K562 (cell line): ENCODE measurements around the gene ETV2. TPM values are rescaled to one million over a fixed set of nuclear protein-coding genes. Genes with fewer than 3 reads are reported as not detected.

Source experiments
- ARID2 ChIP-seq: fragments of 450-650 bp; IDR thresholded peaks from 2 replicates; pipeline ENCODE4 v1.6.1; 2017; ENCODE audit warnings: antibody characterized with exemption, mild to moderate bottlenecking
- CHD4 ChIP-seq: fragments of 200-600 bp; sonication (generic); IDR thresholded peaks from 3 replicates; pipeline ENCODE4 v1.6.1; 2012; ENCODE audit warnings: low read depth, mild to moderate bottlenecking, mixed read lengths, low read length, inconsistent platforms; ENCODE audit not compliant: insufficient read depth, insufficient replicate concordance, poor library complexity, severe bottlenecking
- ELF2 ChIP-seq: fragments of 250-450 bp; sonication (Bioruptor Pico); IDR thresholded peaks from 2 replicates; pipeline ENCODE4 v1.5.0; 2021; ENCODE audit warnings: mild to moderate bottlenecking
- FOS ChIP-seq: IDR thresholded peaks from 3 replicates; pipeline ENCODE4 v1.6.1; 2011; ENCODE audit not compliant: insufficient read length; ENCODE audit errors: extremely low read depth
- GATAD2B ChIP-seq: fragments of 450-650 bp; IDR thresholded peaks from 2 replicates; pipeline ENCODE4 v1.6.1; 2017; ENCODE audit warnings: mild to moderate bottlenecking, borderline replicate concordance
- HCFC1 ChIP-seq: IDR thresholded peaks from 2 replicates; pipeline ENCODE4 v1.6.1; 2012; ENCODE audit warnings: low read depth, low read length, improper control_type of control experiment
- HLTF ChIP-seq: fragments of 450-650 bp; IDR thresholded peaks from 2 replicates; pipeline ENCODE4 v1.6.1; 2016
- MECOM ChIP-seq: fragments of 250-450 bp; sonication (Bioruptor Pico); IDR thresholded peaks from 2 replicates; pipeline ENCODE4 v1.8.0; 2022; ENCODE audit warnings: inconsistent platforms
- MEIS2 ChIP-seq: fragments of 450-650 bp; IDR thresholded peaks from 2 replicates; pipeline ENCODE4 v1.6.1; 2014; ENCODE audit warnings: mild to moderate bottlenecking; ENCODE audit not compliant: partially characterized antibody
- NR2C1 ChIP-seq, 2 experiments: fragments of 450-650 bp; IDR thresholded peaks; 2 replicates each; pipeline ENCODE4 v1.6.1; 2017; ENCODE audit warnings: mild to moderate bottlenecking in 2 of 2, antibody characterized with exemption in 1 of 2, inconsistent platforms in 1 of 2, missing compliant biosample characterization in 1 of 2, missing genetic modification characterization in 1 of 2
- POLR2AphosphoS2 ChIP-seq: IDR thresholded peaks from 2 replicates; pipeline ENCODE4 v1.6.1; 2012; ENCODE audit warnings: low read length, improper control_type of control experiment
- POLR2H ChIP-seq: IDR thresholded peaks from 2 replicates; pipeline ENCODE4 v1.6.1; 2016; ENCODE audit warnings: missing genetic modification characterization, low read depth, mild to moderate bottlenecking, control low read depth, missing compliant biosample characterization, moderate library complexity
- PTTG1 ChIP-seq: fragments of 450-650 bp; IDR thresholded peaks from 2 replicates; pipeline ENCODE4 v1.6.1; 2016; ENCODE audit warnings: low read depth, mild to moderate bottlenecking, missing genetic modification characterization, missing compliant biosample characterization
- RBFOX2 ChIP-seq: fragments of 200-400 bp; formaldehyde crosslinking; IDR thresholded peaks from 2 replicates; pipeline ENCODE4 v1.6.1; 2017; ENCODE audit warnings: low read depth, mild to moderate bottlenecking, low read length, moderate library complexity
- RFX5 ChIP-seq: IDR thresholded peaks from 2 replicates; pipeline ENCODE4 v1.6.1; 2011; ENCODE audit warnings: low read depth, mild to moderate bottlenecking, improper control_type of control experiment, low read length
- SIN3A ChIP-seq, 2 experiments: fragments of 150-350 bp in 1 of 2; IDR thresholded peaks; 2 replicates each; pipeline ENCODE4 v1.6.1; 2011 to 2016; ENCODE audit warnings: borderline replicate concordance in 2 of 2, low read depth in 2 of 2, low read length in 2 of 2, mild to moderate bottlenecking in 2 of 2, moderate library complexity in 2 of 2; ENCODE audit not compliant: control insufficient read depth in 1 of 2
- TAF7 ChIP-seq: fragments of 450-650 bp; IDR thresholded peaks from 2 replicates; pipeline ENCODE4 v1.6.1; 2016; ENCODE audit warnings: missing genetic modification characterization, missing compliant biosample characterization
- YBX1 ChIP-seq: fragments of 450-650 bp; IDR thresholded peaks from 2 replicates; pipeline ENCODE4 v1.7.1; 2016; ENCODE audit warnings: mild to moderate bottlenecking
- ZNF121 ChIP-seq: sonication (generic); formaldehyde crosslinking; conservative IDR thresholded peaks from 2 replicates; pipeline ENCODE4 v1.8.0; 2022; ENCODE audit warnings: missing genetic modification reagents
- ZNF133 ChIP-seq: fragments of 250-450 bp; sonication (Bioruptor Pico); IDR thresholded peaks from 2 replicates; pipeline ENCODE4 v1.4.0; 2020; ENCODE audit warnings: mild to moderate bottlenecking
- ZNF23 ChIP-seq: fragments of 250-450 bp; sonication (Bioruptor Pico); IDR thresholded peaks from 2 replicates; pipeline ENCODE4 v1.4.0; 2020; ENCODE audit warnings: mild to moderate bottlenecking
- ZNF639 ChIP-seq, 2 experiments: fragments of 200-800 bp in 1 of 2; sonication (Bioruptor generic) in 1 of 2; sonication (generic) in 1 of 2; formaldehyde crosslinking in 1 of 2; IDR thresholded peaks in 1 of 2; conservative IDR thresholded peaks in 1 of 2; 2 replicates each; pipeline versions ENCODE4 v1.5.0 to v1.6.1; 2016 to 2020; ENCODE audit warnings: missing compliant biosample characterization in 1 of 2, missing genetic modification characterization in 1 of 2, missing genetic modification reagents in 1 of 2
- ZNF764 ChIP-seq: fragments of 250-450 bp; sonication (Bioruptor Pico); IDR thresholded peaks from 2 replicates; pipeline ENCODE4 v1.4.0; 2020; ENCODE audit warnings: low read depth, mild to moderate bottlenecking, moderate library complexity
- polyA plus RNA-seq, 8 experiments: library from polyadenylated mRNA; depleted of rRNA in 4 of 8; stranded (reverse) in 5 of 8; unstranded in 3 of 8; fragments of >200 nt; fragmentation: Nextera tagmentation in 2 of 8; fragmentation: Illumina TruSeq in 1 of 8; extraction: Ambion mirVana in 2 of 8; extraction: Trizol in 1 of 8; gene quantifications; 2 replicates each; pipeline versions ENCODE4 v1.2.1 to v1.2.3, GENCODE V29; 2011 to 2014; ENCODE audit warnings: inconsistent platforms in 1 of 8, missing spikeins in 1 of 8
- total RNA-seq, 7 experiments: library from RNA; depleted of rRNA in 6 of 7; stranded (reverse); fragments of >200 nt in 6 of 7; fragmentation: Illumina TruSeq in 2 of 7; extraction: Trizol in 2 of 7; gene quantifications; 2 replicates each; pipeline versions ENCODE4 v1.2.1 to v1.2.3, GENCODE V29; 2011 to 2021; ENCODE audit warnings: low replicate concordance in 1 of 7
- TF ChIP-seq, protein P1 (sequence below): fragments of 450-650 bp; IDR thresholded peaks from 2 replicates; pipeline ENCODE4 v1.7.1; 2018; ENCODE audit warnings: mild to moderate bottlenecking, low read depth; ENCODE audit not compliant: partially characterized antibody

The ETV2 gene
- total and polyA plus RNA-seq, 9 of the 15 experiments (the other 6 are each of a cell fraction or from before 2014, with no cell fraction given), result 0.11 to 3.7 (median 0.55) TPM

DNA sequence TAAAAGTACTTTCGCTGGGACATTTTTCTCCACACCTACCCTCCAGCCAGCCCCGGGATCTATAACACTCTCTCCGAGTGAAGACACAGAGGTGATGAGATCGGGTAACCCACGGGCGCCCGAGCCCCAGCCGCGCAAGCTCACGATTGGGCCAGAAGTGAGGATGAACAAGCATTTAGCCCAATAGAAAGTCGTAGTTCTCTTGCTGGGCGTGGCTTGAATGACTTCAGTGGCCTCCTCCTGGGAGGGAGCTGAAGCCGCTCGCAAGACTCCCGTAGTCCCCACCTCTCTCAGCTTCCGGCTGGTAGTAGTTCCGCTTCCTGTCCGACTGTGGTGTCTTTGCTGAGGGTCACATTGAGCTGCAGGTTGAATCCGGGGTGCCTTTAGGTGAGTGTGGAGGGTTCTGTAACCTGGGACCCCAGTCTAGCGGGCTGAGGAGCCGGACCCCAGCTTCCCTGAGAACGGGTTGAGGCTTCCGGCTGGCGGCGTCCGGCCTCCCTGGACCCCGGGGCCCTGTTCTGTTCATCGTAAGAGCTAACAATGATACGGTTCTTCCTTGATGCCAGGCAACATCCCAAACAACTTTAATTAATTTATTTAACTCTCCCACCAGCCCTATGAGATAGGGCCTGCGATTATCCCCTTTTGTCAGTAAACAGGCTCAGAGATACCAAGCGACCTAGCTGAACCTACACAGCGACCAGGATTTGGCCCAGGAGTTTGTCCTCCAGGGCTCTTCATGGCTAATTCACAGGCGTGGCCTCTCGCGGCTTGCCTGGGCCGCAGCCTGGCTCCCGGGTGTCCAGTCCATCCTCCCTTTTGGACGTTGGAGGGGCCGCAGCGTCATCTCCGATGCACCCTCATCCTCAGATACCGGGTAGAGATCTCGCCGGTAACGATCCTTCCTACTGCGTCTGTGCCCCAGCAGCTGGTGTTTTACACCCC is 6.7 kb downstream of the ETV2 start, which contains the start of gene COX6B1 (continued):
- TF ChIP-seq, protein P1, sequence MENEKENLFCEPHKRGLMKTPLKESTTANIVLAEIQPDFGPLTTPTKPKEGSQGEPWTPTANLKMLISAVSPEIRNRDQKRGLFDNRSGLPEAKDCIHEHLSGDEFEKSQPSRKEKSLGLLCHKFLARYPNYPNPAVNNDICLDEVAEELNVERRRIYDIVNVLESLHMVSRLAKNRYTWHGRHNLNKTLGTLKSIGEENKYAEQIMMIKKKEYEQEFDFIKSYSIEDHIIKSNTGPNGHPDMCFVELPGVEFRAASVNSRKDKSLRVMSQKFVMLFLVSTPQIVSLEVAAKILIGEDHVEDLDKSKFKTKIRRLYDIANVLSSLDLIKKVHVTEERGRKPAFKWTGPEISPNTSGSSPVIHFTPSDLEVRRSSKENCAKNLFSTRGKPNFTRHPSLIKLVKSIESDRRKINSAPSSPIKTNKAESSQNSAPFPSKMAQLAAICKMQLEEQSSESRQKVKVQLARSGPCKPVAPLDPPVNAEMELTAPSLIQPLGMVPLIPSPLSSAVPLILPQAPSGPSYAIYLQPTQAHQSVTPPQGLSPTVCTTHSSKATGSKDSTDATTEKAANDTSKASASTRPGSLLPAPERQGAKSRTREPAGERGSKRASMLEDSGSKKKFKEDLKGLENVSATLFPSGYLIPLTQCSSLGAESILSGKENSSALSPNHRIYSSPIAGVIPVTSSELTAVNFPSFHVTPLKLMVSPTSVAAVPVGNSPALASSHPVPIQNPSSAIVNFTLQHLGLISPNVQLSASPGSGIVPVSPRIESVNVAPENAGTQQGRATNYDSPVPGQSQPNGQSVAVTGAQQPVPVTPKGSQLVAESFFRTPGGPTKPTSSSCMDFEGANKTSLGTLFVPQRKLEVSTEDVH, result peak; percentile 68
- TF ChIP-seq RFX5 (peak; percentile 12; the same call in 1 of the 2 replicates), SIN3A (IDR thresholded peaks at IDR 0.05; ENCODE audit: borderline replicate concordance in 2 of 2, control insufficient read depth in 1 of 2, low read depth in 2 of 2, low read length in 2 of 2) (peak in 1 of 2 experiments; percentile 30; a peak in 1 of 4 replicates), ZNF121 (CRISPR knock-in tag) (no peak; the same call in 1 of the 2 replicates), RBFOX2 (peak; percentile 81), ZNF133 (no peak), MEIS2 (peak; percentile 59), ELF2 (peak; percentile 66; the same call in 1 of the 2 replicates), POLR2AphosphoS2 (peak; percentile 76; the same call in 1 of the 2 replicates), YBX1 (no peak), PTTG1 (tag) (no peak), CHD4 (no peak), HCFC1 (peak; percentile 52; the same call in 1 of the 2 replicates), POLR2H (tag) (peak; percentile 89), ARID2 (no peak), GATAD2B (no peak), HLTF (no peak), NR2C1 (IDR thresholded peaks at IDR 0.05) (0 out of 2 replicates have a peak, but pooled peaks have one; percentile 15), NR2C1 (tag; IDR thresholded peaks at IDR 0.05) (peak; percentile 24; the same call in 1 of the 2 replicates), ZNF764 (no peak), ZNF639 (CRISPR knock-in tag; conservative IDR thresholded peaks at IDR 0.05 in 1 of 2, IDR thresholded peaks at IDR 0.05 in 1 of 2) (0 out of 4 replicates have a peak, but pooled peaks of 1 of the 2 experiments have one; percentile 56), TAF7 (tag) (peak; percentile 67; the same call in 1 of the 2 replicates), ZNF23 (CRISPR knock-in tag) (no peak), FOS (peak; percentile 93), MECOM (no peak)
